Aorta (tissue), 5 donors: Measurements from ENCODE around the gene ZNF311. TPM values are rescaled to one million over a fixed set of nuclear protein-coding genes. Genes with fewer than 3 reads are reported as not detected.
"Not testable (repeated sequence)": the region's sequence is repeated elsewhere in the genome, so short reads cannot be mapped to it uniquely, and the experiment has no call there.

Experiments used
- ATAC-seq: fragments of 200-7000 bp; cut with Tn5 transposase; one replicate; pipeline ENCODE4 v1.9.1; 2022; ENCODE audit warnings: moderate library complexity; ENCODE audit not compliant: low FRiP score
- DNase-seq, 2 donors: peaks; one replicate each; pipeline ENCODE4 v3.0.0-alpha.2; 2020
- H3K27ac ChIP-seq, 2 donors: one replicate each; pipeline ENCODE4 v1.5.1; 2013; ENCODE audit warnings: low read length in 2 of 2, mild to moderate bottlenecking in 2 of 2, moderate library complexity in 2 of 2, control low read depth in 1 of 2, inconsistent platforms in 1 of 2, low read depth in 1 of 2
- H3K27me3 ChIP-seq, 2 donors: one replicate each; pipeline ENCODE4 v1.6.1; 2013; ENCODE audit warnings: control low read depth in 1 of 2, low read length in 1 of 2, mild to moderate bottlenecking in 1 of 2, moderate library complexity in 1 of 2; ENCODE audit not compliant: insufficient read depth in 2 of 2, control insufficient read depth in 1 of 2
- H3K36me3 ChIP-seq, 2 donors: one replicate each; pipeline ENCODE4 v1.6.1; 2013; ENCODE audit warnings: control low read depth in 1 of 2, low read length in 1 of 2, mild to moderate bottlenecking in 1 of 2; ENCODE audit not compliant: insufficient read depth in 2 of 2, control insufficient read depth in 1 of 2
- H3K4me1 ChIP-seq, 2 donors: one replicate each; pipeline ENCODE4 v1.6.1; 2013; ENCODE audit warnings: low read length in 2 of 2, control low read depth in 1 of 2, mild to moderate bottlenecking in 1 of 2, moderate library complexity in 1 of 2; ENCODE audit not compliant: insufficient read depth in 2 of 2, control insufficient read depth in 1 of 2
- H3K4me3 ChIP-seq, 2 donors: one replicate each; pipeline ENCODE4 v1.5.1; 2013; ENCODE audit warnings: low read length in 2 of 2, control low read depth in 1 of 2, mild to moderate bottlenecking in 1 of 2
- H3K9me3 ChIP-seq: one replicate; pipeline ENCODE4 v1.6.1; 2013; ENCODE audit warnings: mild to moderate bottlenecking, low read length; ENCODE audit not compliant: control insufficient read depth
- WGBS, 2 donors: extraction: QIAGEN DNeasy Blood & Tissue Kit; methylation state at CpG; one replicate each; pipeline ENCODE4 v1.1.7; 2013; 5-methylcytosine and 5-hydroxymethylcytosine counted together
- intact Hi-C, 2 donors: fragments of 100-400 bp; cut with DNase I; formaldehyde crosslinking; loops; one replicate each; pipeline versions ENCODE4 v1.14.2 to v1.15.0; 2022
- polyA plus RNA-seq, 2 donors: library from polyadenylated mRNA; stranded (reverse); fragments of 200-250 nt; gene quantifications; one replicate each; pipeline ENCODE4 v1.2.3, GENCODE V29; 2013
- total RNA-seq, 2 donors: library from RNA; stranded (reverse); fragmentation: NEBNext Ultra II Directional; extraction: Animal tissue kit (Norgen Biotek cat#: 25700); gene quantifications; one replicate each; pipeline ENCODE4 v1.2.1, GENCODE V29; 2021
- donor health status: healthy with polysubstance abuse.
- donor health status: Bipolar disorder and iron deficiency.
- donor health status: DM: no; HTN: no; CAD: no.
- donor health status: DM: no; HTN: no; CAD: no.
- donor health status: DM: yes; HTN: yes; CAD: no.

The ZNF311 gene
- total and polyA plus RNA-seq, 4 donors = 0.62 to 1.2 (median 0.94) TPM

- H3K36me3 ChIP-seq = no peaks in the 10 kb centered on the region
- ATAC-seq = no peak
- no peak overlapping the region for H3K27ac ChIP-seq
- intact Hi-C loops = no loop called here
- no peak overlapping the region for H3K4me3 ChIP-seq
- H3K27me3 ChIP-seq = no peaks in the 10 kb centered on the region
- no peaks in the 10 kb centered on the region for H3K4me1 ChIP-seq
- DNase-seq = no peak
- H3K9me3 ChIP-seq = peaks cover 5% of the 10 kb centered on the region
- 64 to 73% methylated on average over 15 of the region's 15 CpGs for WGBS, 2 donors
Measured at GRCh38 chr6:28969129-28969528, 36.0 kb downstream of the ZNF311 start.

- Histone ChIP-seq H3K27ac (no peak overlapping the region), H3K4me3 (no peak overlapping the region), H3K27me3 (no peaks in the 10 kb centered on the region), H3K9me3 (peaks cover 5% of the 10 kb centered on the region), H3K4me1 (no peaks in the 10 kb centered on the region), H3K36me3 (no peaks in the 10 kb centered on the region)
- no peak for ATAC-seq
- WGBS, 2 donors = 76 to 84% methylated on average over 4 of the region's 4 CpGs
- no peak for DNase-seq
- intact Hi-C loops = no loop called here
Measured at GRCh38 chr6:28968476-28968875, 36.6 kb downstream of the ZNF311 start.

DNA sequence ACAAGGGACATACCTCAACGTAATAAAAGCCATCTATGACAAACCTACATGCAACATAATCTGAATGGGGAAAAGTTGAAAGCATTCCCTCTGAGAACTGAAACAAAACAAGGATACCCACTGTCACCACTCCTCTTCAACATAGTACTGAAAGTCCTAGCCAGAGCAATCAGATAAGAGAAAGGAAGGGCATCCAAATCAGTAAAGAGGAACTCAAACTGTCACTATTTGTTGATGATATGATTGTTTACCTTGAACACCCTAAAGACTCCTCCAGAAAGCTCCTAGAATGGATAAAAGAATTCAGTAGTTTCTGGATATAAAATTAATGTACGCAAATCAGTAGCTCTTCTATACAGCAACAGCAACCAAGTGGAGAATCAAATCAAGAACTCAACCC is 39.4 kb downstream of the ZNF311 start:
- H3K4me3 ChIP-seq = no peak overlapping the region
- H3K27ac ChIP-seq = no peak overlapping the region
- intact Hi-C loops = no loop called here
- DNase-seq = no peak
- no peak for ATAC-seq
- H3K36me3 ChIP-seq = no peaks in the 10 kb centered on the region
- no peaks in the 10 kb centered on the region for H3K27me3 ChIP-seq
- WGBS, 2 donors = 81 to 85% methylated on average over 2 of the region's 2 CpGs
- no peaks in the 10 kb centered on the region for H3K4me1 ChIP-seq
- peaks cover 5% of the 10 kb centered on the region for H3K9me3 ChIP-seq

DNA sequence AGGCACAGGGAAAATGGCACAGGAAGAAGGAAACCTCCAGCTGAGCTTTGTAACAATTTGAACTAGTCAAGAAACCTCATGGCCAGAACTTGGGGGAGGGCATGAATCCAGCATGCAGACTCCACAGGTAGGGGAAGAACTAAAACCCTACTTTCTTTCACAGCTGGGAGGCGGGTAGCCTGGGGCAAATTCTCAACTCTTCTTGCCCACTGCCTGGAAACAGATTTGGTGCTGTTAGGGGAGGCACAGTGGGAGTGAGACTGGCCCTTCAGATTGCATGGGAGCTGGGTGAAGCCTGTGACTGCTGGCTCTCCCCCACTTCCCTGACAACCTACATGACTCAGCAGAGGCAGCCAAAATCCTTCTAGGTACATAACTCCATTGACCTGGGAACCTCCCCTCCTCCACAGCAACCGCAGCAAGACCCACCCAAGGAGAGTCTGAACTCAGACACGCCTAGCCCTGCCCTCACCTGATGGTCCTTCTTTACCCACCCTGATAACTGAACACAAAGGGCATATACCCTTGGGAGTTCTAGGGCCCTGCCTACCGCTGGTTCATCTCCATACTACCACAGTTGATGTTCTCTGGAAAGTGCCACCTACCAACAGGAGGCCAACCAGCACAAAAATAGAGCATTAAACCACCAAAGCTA is 44.1 kb downstream of the ZNF311 start:
- Histone ChIP-seq H3K27ac (no peak overlapping the region), H3K4me3 (no peak overlapping the region), H3K27me3 (no peaks in the 10 kb centered on the region), H3K9me3 (no peaks in the 10 kb centered on the region), H3K4me1 (no peaks in the 10 kb centered on the region), H3K36me3 (no peaks in the 10 kb centered on the region)
- no peak for DNase-seq
- 84 to 88% methylated on average over 4 of the region's 4 CpGs for WGBS, 2 donors
- intact Hi-C loops = no loop called here
- no peak for ATAC-seq

- H3K4me3 ChIP-seq, ATAC-seq, H3K27me3 ChIP-seq, H3K9me3 ChIP-seq, H3K4me1 ChIP-seq, H3K36me3 ChIP-seq, H3K27ac ChIP-seq, DNase-seq, intact Hi-C loops: not testable (repeated sequence)
- WGBS, 2 donors = 76 to 83% methylated on average over 11 to 13 of the region's 13 CpGs
Measured at GRCh38 chr6:28958561-28959243, 46.4 kb downstream of the ZNF311 start.

DNA sequence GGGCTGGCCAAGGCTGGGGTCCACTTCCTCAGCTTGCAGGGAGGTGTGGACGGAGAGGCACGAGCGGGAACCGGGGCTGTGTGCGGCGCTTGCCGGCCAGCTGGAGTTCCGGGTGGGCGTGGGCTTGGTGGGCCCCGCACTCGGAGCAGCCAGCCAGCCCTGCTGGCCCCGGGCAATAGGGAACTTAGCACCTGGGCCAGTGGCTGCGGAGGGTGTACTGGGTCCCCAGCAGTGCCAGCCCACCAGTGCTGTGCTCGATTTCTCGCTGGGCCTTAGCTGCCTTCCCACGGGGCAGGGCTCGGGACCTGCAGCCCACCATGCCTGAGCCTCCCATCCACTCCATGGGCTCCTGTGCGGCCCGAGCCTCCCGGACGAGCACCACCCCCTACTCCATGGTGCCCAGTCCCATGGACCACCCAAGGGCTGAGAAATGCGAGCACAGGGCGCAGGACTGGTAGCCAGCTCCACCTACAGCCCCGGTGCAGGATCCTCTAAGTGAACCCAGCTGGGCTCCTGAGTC is 47.3 kb downstream of the ZNF311 start:
- H3K4me3 ChIP-seq, H3K4me1 ChIP-seq, ATAC-seq, H3K36me3 ChIP-seq, DNase-seq, H3K27ac ChIP-seq, H3K9me3 ChIP-seq, H3K27me3 ChIP-seq, intact Hi-C loops: not testable (repeated sequence)
- WGBS, 2 donors = 92 to 93% methylated on average over 24 of the region's 24 CpGs

DNA sequence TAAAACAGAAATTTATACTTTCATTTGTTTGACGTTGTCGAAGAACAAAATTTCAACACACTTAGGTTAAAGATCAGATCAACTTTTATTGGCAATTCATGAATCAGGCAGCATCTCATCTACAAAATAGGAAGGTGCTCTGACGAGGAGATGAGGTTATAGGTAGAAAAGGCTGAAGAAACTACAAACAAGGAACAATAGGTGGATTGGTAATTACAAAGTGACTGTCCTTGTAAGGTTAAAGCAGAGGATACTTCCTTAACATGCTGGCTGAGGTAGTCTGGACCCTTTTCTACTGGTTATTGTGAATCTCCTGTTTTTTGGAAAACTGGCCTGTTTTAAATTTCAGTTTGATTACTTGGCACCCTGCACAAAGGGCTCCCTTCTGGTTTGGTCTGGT is 48.8 kb downstream of the ZNF311 start:
- peaks cover 2% of the 10 kb centered on the region for H3K9me3 ChIP-seq
- ATAC-seq (no peak), DNase-seq (no peak)
- no peaks in the 10 kb centered on the region for H3K36me3 ChIP-seq
- no peak overlapping the region for H3K27ac ChIP-seq
- intact Hi-C loops = no loop called here
- H3K4me3 ChIP-seq = no peak overlapping the region
- WGBS, 2 donors = 84 to 87% methylated on average over 3 of the region's 3 CpGs
- H3K27me3 ChIP-seq = peaks cover 0 to 2% of the 10 kb centered on the region in 2 donors
- H3K4me1 ChIP-seq = no peaks in the 10 kb centered on the region

GRCh38 chr6:28953585-28954258 is 51.4 kb downstream of the ZNF311 start:
- 3 to 4% methylated on average over 22 of the region's 22 CpGs for WGBS, 2 donors

More at GRCh38 chr6:28953585-28954258, 51.4 kb downstream of the ZNF311 start:
- H3K36me3 ChIP-seq = no peaks in the 10 kb centered on the region
- no peak for ATAC-seq
- H3K27ac ChIP-seq = no peak overlapping the region
- peaks cover 2% of the 10 kb centered on the region for H3K9me3 ChIP-seq
- intact Hi-C loops = no loop called here
- H3K4me1 ChIP-seq = no peaks in the 10 kb centered on the region
- no peak overlapping the region for H3K4me3 ChIP-seq
- no peak for DNase-seq
- peaks cover 0 to 2% of the 10 kb centered on the region in 2 donors for H3K27me3 ChIP-seq
